ENCODE measurements around the gene SPATA1.

The SPATA1 gene

DNA sequence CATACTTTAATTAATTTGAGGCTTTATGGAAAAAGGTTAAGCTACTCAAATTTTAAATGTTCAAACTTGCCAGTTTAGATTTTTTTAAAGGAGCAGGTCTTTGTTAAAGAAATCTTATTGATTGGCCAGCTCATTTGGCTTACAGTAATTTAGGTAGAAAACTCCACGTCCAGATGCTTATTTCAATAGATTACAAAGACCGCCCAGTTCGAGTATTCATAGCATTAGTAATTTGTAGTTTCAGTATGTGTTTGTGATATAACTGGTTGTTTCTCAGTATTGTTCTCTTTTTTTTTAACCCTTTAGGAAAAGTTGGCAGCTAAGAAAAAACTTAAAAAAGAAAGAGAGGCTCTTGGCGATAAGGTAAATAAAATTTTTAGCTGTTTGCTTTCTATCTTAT is 25.5 kb upstream of the SPATA1 start:
- no peaks in the 10 kb centered on the region for H3K27me3 ChIP-seq (ENCODE audit: insufficient read depth, insufficient read length)
- H3K36me3 ChIP-seq (ENCODE audit: insufficient read depth, insufficient read length, low read length) = peaks cover 49% of the 10 kb centered on the region
- no peak for TF ChIP-seq YY1 (IDR thresholded peaks at IDR 0.05; ENCODE audit: insufficient read depth, insufficient read length)
- TF ChIP-seq SUZ12 (IDR thresholded peaks at IDR 0.05; ENCODE audit: extremely low read depth, insufficient read depth, insufficient read length) = no peak
- no peak for TF ChIP-seq ZNF274 (IDR thresholded peaks at IDR 0.05; ENCODE audit: low read depth, low read length)
- no peak overlapping the region for H3K9ac ChIP-seq (ENCODE audit: insufficient read length, low read depth)
- no peak for DNase-seq (ENCODE audit: low read depth, low spot score)
- H3K4me1 ChIP-seq (ENCODE audit: insufficient read depth, insufficient read length) = peaks cover 3% of the 10 kb centered on the region
- peaks cover 9% of the 10 kb centered on the region; the same call in 1 of the 2 replicates for H3K9me3 ChIP-seq (ENCODE audit: insufficient read depth, low read length)
- H3K4me3 ChIP-seq (ENCODE audit: insufficient read length, low read depth) = no peak overlapping the region

DNA sequence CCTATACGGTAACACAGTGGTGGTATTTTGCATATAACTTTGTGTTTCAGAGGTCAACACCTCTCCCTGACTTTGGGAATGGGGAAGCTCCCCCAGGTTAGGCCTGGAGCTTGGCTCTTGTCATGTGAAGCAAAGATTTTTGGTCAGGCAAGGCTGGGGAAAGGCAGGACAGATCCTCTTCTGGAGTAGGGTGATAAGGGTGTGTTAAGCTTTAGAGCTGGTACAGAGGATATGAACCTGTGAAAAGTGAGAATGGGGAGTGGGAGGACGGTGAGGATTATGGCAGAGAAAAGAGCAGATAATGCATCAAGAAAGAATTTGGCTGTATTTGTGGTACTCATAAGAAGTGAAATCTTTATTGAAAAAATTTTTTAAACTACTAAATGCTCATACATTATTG is 24.9 kb upstream of the SPATA1 start:
- no peak overlapping the region for H3K9ac ChIP-seq (ENCODE audit: insufficient read length, low read depth)
- TF ChIP-seq ZNF274 (IDR thresholded peaks at IDR 0.05; ENCODE audit: low read depth, low read length) = no peak
- H3K4me1 ChIP-seq (ENCODE audit: insufficient read depth, insufficient read length) = peaks cover 3% of the 10 kb centered on the region
- H3K36me3 ChIP-seq (ENCODE audit: insufficient read depth, insufficient read length, low read length) = peaks cover 54% of the 10 kb centered on the region
- no peak overlapping the region for H3K4me3 ChIP-seq (ENCODE audit: insufficient read length, low read depth)
- peaks cover 9% of the 10 kb centered on the region; the same call in 1 of the 2 replicates for H3K9me3 ChIP-seq (ENCODE audit: insufficient read depth, low read length)
- DNase-seq (ENCODE audit: low read depth, low spot score) = no peak
- no peaks in the 10 kb centered on the region for H3K27me3 ChIP-seq (ENCODE audit: insufficient read depth, insufficient read length)

DNA sequence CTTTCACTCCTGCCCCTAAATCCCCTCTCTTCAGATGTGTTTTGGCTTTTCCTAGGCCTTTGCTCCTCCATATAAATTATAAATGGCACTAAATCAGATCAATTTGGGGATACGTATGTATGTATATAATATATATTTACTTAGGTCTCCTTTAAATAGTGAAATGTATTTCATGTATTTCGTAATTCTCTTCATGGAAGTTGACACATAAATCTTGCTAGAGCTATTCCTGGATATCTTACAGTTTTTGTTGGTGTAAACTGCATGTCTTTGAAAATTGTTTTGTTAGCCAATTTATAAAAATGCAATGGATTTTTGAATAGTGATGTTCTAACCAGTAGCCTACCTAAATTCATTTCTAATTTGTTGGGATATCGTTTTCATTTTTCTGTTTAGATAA is 18.1 kb upstream of the SPATA1 start:
- DNase-seq (ENCODE audit: low read depth, low spot score) = no peak
- H3K4me3 ChIP-seq (ENCODE audit: insufficient read length, low read depth) = no peak overlapping the region
- H3K36me3 ChIP-seq (ENCODE audit: insufficient read depth, insufficient read length, low read length) = peaks cover 79% of the 10 kb centered on the region
- H3K27me3 ChIP-seq (ENCODE audit: insufficient read depth, insufficient read length) = no peaks in the 10 kb centered on the region
- no peaks in the 10 kb centered on the region for H3K9me3 ChIP-seq (ENCODE audit: insufficient read depth, low read length)
- no peak for TF ChIP-seq SUZ12 (IDR thresholded peaks at IDR 0.05; ENCODE audit: extremely low read depth, insufficient read depth, insufficient read length)
- TF ChIP-seq ZNF274 (IDR thresholded peaks at IDR 0.05; ENCODE audit: low read depth, low read length) = no peak
- no peak for TF ChIP-seq YY1 (IDR thresholded peaks at IDR 0.05; ENCODE audit: insufficient read depth, insufficient read length)
- H3K4me1 ChIP-seq (ENCODE audit: insufficient read depth, insufficient read length) = peaks cover 1% of the 10 kb centered on the region
- H3K9ac ChIP-seq (ENCODE audit: insufficient read length, low read depth) = no peak overlapping the region

DNA sequence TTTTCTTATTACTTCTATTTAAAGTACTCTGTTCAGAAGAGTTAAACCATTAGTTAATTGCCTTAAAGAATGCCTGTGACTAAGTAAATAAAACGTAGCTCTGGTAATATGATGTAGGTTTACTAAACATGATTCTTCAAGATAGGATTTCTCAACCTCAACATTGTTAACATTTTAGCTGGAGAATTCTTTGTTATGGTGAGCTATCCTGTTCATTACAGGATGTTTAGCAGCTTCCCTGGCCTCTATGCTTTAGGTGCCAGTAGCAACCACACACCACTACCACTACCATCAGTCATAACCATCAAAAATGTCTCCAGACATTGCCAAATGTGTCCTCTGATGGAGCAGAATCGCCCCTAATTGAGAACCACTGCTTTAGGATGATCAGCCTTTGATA is 16.4 kb upstream of the SPATA1 start:
- no peak overlapping the region for H3K4me3 ChIP-seq (ENCODE audit: insufficient read length, low read depth)
- TF ChIP-seq SUZ12 (IDR thresholded peaks at IDR 0.05; ENCODE audit: extremely low read depth, insufficient read depth, insufficient read length) = no peak
- no peak for TF ChIP-seq ZNF274 (IDR thresholded peaks at IDR 0.05; ENCODE audit: low read depth, low read length)
- TF ChIP-seq YY1 (IDR thresholded peaks at IDR 0.05; ENCODE audit: insufficient read depth, insufficient read length) = no peak
- no peak overlapping the region for H3K9ac ChIP-seq (ENCODE audit: insufficient read length, low read depth)
- DNase-seq (ENCODE audit: low read depth, low spot score) = no peak
- no peaks in the 10 kb centered on the region for H3K27me3 ChIP-seq (ENCODE audit: insufficient read depth, insufficient read length)
- H3K9me3 ChIP-seq (ENCODE audit: insufficient read depth, low read length) = no peaks in the 10 kb centered on the region
- peaks cover 79% of the 10 kb centered on the region for H3K36me3 ChIP-seq (ENCODE audit: insufficient read depth, insufficient read length, low read length)
- peaks cover 1% of the 10 kb centered on the region for H3K4me1 ChIP-seq (ENCODE audit: insufficient read depth, insufficient read length)

DNA sequence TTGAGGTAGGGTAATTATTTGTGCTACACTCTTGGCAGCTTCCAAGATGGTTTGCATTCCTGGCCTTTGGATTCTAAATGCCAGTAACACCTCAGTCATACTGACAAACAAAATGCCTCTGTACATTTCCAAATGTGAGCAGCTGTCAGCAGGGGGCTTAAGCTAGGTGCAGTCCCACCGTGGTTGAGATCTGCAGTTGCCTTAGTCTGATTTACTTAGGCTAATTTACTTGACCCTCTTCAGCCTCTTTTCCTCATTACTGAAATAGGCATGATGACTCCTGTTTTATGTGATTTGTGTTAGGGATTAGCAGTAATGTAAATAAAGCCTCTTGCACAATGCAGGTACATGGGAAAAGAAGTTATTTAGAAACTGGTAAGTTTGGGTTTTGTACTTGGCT is 13.5 kb upstream of the SPATA1 start:
- Histone ChIP-seq H3K9ac (ENCODE audit: insufficient read length, low read depth) (no peak overlapping the region), H3K4me1 (ENCODE audit: insufficient read depth, insufficient read length) (peaks cover 1% of the 10 kb centered on the region), H3K4me3 (ENCODE audit: insufficient read length, low read depth) (no peak overlapping the region), H3K36me3 (ENCODE audit: insufficient read depth, insufficient read length, low read length) (peaks cover 86% of the 10 kb centered on the region), H3K9me3 (ENCODE audit: insufficient read depth, low read length) (no peaks in the 10 kb centered on the region), H3K27me3 (ENCODE audit: insufficient read depth, insufficient read length) (no peaks in the 10 kb centered on the region)
- DNase-seq (ENCODE audit: low read depth, low spot score) = no peak
- TF ChIP-seq SUZ12 (IDR thresholded peaks at IDR 0.05; ENCODE audit: extremely low read depth, insufficient read depth, insufficient read length) = no peak
- TF ChIP-seq YY1 (IDR thresholded peaks at IDR 0.05; ENCODE audit: insufficient read depth, insufficient read length) = no peak
- no peak for TF ChIP-seq ZNF274 (IDR thresholded peaks at IDR 0.05; ENCODE audit: low read depth, low read length)

DNA sequence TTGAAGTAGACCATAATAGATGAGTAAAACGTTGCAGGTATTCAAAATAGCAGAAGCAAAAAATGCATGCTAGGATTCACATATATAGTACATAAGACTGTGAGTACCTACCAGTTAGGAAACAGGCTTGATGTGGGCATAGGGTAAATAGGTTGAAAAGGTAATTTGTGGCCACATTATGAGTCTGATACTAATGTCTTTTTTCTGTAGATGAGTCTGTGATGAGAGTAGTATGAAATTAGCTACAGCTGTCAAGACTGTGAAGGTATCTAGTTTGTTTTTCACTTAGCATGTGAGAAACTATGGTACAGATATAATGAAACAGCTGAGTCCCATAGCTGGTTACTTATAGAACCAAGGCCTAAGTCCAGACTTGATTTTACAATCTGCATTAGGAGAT is 12.4 kb upstream of the SPATA1 start:
- Histone ChIP-seq H3K9ac (ENCODE audit: insufficient read length, low read depth) (no peak overlapping the region), H3K27me3 (ENCODE audit: insufficient read depth, insufficient read length) (no peaks in the 10 kb centered on the region), H3K36me3 (ENCODE audit: insufficient read depth, insufficient read length, low read length) (peaks cover 96% of the 10 kb centered on the region), H3K9me3 (ENCODE audit: insufficient read depth, low read length) (no peaks in the 10 kb centered on the region), H3K4me3 (ENCODE audit: insufficient read length, low read depth) (no peak overlapping the region), H3K4me1 (ENCODE audit: insufficient read depth, insufficient read length) (peaks cover 1% of the 10 kb centered on the region)
- no peak for TF ChIP-seq SUZ12 (IDR thresholded peaks at IDR 0.05; ENCODE audit: extremely low read depth, insufficient read depth, insufficient read length)
- no peak for TF ChIP-seq ZNF274 (IDR thresholded peaks at IDR 0.05; ENCODE audit: low read depth, low read length)
- TF ChIP-seq YY1 (IDR thresholded peaks at IDR 0.05; ENCODE audit: insufficient read depth, insufficient read length) = no peak
- no peak for DNase-seq (ENCODE audit: low read depth, low spot score)

DNA sequence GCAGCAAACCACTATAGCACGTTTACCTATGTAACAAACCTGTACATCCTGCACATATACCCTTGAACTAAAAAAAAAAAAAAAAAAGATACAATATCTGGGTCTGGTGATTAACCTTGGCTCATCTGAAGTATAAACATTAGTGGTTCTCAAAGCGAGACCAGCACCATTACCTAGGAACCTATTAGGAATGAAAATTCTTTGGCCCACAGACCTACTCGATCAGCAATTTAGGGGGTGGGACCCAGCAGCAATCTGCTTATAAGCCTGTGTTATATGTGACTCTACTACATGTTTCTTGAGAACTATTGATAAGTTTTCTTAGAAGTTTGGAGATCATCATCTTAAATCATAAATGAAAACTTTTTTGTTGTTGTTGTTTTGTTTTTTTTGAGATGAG is 9.7 kb upstream of the SPATA1 start:
- Histone ChIP-seq H3K27me3 (ENCODE audit: insufficient read depth, insufficient read length) (no peaks in the 10 kb centered on the region), H3K36me3 (ENCODE audit: insufficient read depth, insufficient read length, low read length) (peaks cover 100% of the 10 kb centered on the region), H3K9me3 (ENCODE audit: insufficient read depth, low read length) (no peaks in the 10 kb centered on the region), H3K4me3 (ENCODE audit: insufficient read length, low read depth) (no peak overlapping the region), H3K4me1 (ENCODE audit: insufficient read depth, insufficient read length) (no peaks in the 10 kb centered on the region), H3K9ac (ENCODE audit: insufficient read length, low read depth) (no peak overlapping the region)
- no peak for DNase-seq (ENCODE audit: low read depth, low spot score)
- TF ChIP-seq SUZ12 (IDR thresholded peaks at IDR 0.05; ENCODE audit: extremely low read depth, insufficient read depth, insufficient read length) = no peak
